GM18507 (cell line): Measurements from ENCODE around the gene VPS72.

Experiments used
- DNase-seq: peaks from one replicate; pipeline ENCODE4 v3.0.0; 2011; ENCODE audit warnings: low read depth; ENCODE audit not compliant: insufficient read length; ENCODE audit errors: extremely low spot score
- FAIRE-seq: peaks from 2 replicates; lab custom pipeline; 2011; peaks lifted over from hg19 to GRCh38; lab: Jason Lieb, UNC

Gene VPS72

DNA sequence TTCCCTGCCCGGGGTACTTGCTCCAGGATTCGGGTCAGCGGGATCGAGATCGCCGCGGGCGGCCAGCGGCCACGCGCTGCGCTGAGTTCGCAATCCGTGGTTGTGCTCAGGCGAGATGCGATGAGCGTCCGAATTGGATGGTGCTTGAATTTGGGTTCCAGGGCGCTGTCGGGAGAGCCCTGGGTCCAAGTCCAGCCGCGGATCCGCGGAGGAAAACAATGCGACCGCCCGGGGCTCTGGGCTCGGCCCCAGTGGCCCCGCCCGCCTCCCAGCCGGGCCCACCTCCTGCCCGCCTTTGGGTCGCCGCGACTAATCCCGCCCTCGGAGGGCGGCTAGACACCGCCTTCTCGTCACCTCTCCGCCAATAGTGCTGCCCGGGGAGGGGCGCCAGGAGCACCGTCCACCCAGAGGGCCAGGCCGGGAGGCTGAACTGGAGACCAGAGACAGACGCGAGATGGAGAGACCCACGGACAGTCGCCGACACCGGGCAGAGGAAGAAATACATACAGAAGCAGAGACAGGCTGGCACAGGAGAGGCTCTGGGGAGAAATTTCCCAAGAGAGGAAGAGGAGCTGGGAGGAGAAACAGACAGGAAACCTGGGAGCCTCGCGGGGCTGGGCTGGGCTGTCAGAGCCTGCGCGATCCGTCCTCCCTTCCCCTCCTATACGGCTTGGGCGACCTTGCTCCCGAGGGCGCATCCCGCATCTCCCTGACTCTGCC lies 43.4 kb downstream of the VPS72 start, which contains the start of gene SEMA6C:
TSS of gene SEMA6C (minus strand) at position 220 of the 720 bp plus-strand sequence. CDS start 4,010 bp downstream, outside the sequence.
- DNase-seq (peak; percentile 85), FAIRE-seq (peak; percentile 95)

DNA sequence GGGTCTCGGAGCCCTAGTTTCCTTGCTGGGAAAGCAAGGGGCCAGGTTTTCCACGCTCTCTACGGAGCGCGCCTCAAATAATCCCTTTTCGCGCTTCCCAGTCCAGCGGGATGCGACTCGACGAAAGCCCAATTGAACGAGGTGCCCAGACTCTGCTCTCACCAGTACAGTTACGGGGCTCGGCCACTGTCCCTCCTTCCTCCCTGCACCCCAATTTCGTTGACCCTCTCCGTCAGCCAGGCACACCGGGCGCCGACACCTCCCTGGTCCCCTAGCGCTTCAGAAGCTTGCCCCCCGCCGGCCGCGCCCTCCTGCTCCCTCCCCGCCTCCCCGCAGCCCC lies 44.0 kb downstream of the VPS72 start:
- no peak for DNase-seq
- FAIRE-seq, result no peak

DNA sequence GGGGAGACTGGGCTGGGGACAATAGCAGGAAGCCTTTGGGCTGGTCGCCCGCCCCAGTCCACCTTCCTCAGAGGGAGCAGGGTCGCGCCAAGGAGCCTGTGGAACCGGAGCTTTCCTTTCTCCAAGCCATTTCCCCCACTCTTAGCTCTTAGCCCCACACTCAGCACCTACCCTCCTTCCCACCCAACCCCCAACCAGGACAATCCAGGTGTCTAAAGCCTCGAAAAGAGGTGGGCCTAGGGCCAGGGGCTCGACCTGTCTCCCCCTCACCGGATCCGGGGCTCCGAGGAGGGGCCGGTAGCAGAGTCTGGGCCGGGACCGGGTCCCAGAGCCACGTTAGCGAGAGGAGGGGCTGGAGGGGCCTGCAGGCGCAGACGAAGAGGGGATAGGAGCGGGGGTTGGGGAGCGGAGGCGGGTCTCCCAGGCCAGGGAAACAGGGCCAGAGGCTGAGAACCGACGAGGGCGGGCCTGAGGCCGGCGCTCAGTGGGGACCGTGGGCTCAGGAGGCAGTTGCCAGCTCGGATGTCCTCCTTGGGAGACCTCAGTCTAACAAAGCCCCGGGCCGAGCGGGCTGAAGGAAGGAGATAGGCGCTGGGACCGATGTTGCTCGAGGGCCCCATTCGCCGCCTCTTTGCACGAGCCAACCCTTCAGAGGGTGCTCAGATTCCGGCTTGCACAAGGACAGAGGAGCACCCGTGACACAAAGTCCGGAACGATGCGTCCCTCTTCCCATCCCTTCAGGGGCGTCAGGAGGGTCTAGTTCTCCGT lies 44.5 kb downstream of the VPS72 start:
- FAIRE-seq (no peak), DNase-seq (no peak)

DNA sequence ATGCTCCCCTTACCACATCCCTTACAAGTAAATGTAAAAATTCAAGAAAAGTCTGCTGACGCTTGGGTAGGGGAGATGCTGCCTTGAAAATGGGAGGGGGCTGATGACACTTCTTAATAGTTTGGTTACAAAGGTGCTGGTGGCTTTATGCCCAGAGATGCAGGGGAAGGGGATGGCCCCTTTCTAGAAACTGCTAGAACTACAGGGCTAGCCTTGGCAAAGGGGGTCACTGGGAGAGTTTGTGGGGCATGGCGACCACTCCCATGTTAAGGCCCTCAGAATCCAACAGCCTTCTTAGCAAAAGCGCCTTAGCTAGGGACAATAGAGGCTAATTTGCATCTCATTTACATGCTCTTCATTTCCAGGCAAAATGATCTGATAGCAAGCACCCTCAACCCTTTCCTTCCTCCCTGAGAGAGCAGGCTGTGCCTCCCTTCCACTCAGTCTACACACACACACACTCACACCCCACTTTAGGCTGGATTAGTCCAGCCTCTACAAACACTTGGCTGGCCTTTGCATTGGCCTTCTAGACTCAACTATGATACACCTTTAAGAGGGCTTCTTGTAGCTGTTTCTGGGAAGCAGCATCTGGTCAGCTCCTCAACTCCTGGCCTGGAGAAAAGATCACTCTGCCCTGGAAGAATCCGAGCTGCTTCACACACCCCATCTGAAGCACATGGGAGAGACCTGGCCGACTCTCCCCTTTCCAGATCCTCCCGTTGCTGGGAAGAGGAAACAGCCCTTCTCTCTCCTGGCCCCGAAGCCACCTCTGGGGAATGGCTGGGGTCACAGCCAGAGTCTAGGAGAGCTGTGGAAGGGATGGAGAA lies 45.3 kb downstream of the VPS72 start:
- no peak for FAIRE-seq
- DNase-seq, result no peak

DNA sequence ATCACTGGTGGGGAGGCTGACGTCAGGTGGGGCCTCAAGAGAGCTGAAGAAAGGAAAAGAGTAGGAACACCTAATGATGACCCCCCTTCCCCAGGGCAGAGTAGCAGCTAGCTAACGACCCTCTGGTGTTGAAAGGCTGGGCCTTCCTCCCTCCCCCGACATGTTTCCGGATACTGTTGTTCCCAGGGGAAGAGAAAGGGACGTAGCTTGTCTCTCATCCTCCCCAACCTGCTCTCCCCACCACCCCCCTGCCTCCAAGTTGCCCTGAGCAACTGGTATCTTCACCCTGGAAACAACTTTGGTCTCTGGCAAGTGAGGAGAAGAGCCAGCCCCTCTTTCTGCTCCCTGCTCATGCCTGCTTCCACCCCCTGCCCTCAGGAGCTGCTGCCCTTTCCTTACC lies 46.0 kb downstream of the VPS72 start:
- no peak for FAIRE-seq

DNA sequence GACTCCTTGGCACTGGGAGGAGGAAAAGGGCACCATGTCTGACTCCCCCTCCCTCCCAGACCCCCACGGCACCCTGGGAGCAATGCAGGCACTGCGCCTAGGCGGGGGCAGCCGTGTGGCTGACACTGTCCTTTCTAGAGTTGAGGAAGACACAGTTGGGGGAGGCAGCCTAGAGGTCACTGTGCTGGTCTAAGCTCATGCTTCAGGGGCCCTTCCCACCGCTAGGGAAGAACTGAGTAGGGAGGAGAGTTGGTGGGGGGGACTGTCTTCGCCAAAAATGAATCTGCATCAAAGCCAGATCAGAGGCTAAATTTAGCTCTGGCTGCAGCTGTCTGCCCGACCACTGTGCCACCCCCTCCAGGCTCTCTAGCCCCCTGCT lies 47.0 kb downstream of the VPS72 start:
- DNase-seq, result no peak
- no peak for FAIRE-seq

More for the DNA sequence above, 46.0 kb downstream of the VPS72 start:
- no peak for DNase-seq

DNA sequence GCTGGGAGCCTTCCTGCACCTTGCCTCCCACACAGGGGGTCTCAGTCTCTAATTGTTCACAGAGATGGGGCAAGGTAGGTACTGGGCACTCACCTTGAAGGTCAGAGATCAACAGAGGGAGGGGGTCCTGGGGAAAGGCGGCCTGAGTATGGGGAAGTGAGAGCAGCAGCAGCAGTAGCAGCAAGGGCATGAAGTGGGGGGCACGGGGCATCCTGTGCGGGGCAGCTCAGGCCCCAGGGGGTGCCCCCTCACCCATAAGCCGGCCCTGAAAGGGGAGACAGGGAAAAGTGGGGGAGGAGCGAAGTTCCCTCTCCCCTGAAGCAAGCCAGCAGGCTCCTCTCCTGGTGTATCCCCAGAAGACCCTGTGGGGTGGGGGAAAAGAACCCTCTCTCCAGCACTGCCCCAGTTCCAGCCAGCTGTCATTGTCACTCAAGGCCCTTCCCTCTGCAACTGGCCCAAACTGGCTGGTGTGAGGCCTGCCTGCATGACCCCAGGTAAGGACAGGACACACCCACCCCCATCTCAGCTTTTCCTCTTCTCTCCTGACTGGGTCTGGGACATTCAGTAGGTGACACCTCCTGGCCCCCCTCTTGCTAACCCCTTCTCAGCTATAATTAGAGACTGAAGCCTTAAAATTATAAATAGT lies 47.5 kb downstream of the VPS72 start:
- no peak for FAIRE-seq

DNA sequence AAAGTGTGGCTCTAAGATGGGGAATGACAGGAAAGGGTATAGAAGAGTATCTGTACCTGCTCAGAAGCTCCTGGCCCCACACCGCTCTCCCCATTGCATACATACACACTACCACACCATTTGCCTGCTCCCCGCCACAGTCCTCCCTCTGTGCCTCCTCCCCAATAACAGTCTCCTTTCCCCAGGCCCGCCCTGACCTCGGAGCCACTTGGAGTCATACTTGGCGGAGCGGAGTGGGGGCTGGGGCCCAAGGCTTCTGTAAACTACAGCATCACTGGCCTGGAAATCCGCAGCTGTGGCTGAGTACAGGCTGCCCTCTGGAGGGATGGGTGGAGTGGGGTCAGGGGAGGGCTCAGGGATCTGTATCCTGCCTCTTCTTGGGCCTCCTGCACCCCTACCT lies 52.2 kb downstream of the VPS72 start:
- DNase-seq, result no peak
- no peak for FAIRE-seq

More for the DNA sequence above, 47.5 kb downstream of the VPS72 start:
- DNase-seq, result no peak

DNA sequence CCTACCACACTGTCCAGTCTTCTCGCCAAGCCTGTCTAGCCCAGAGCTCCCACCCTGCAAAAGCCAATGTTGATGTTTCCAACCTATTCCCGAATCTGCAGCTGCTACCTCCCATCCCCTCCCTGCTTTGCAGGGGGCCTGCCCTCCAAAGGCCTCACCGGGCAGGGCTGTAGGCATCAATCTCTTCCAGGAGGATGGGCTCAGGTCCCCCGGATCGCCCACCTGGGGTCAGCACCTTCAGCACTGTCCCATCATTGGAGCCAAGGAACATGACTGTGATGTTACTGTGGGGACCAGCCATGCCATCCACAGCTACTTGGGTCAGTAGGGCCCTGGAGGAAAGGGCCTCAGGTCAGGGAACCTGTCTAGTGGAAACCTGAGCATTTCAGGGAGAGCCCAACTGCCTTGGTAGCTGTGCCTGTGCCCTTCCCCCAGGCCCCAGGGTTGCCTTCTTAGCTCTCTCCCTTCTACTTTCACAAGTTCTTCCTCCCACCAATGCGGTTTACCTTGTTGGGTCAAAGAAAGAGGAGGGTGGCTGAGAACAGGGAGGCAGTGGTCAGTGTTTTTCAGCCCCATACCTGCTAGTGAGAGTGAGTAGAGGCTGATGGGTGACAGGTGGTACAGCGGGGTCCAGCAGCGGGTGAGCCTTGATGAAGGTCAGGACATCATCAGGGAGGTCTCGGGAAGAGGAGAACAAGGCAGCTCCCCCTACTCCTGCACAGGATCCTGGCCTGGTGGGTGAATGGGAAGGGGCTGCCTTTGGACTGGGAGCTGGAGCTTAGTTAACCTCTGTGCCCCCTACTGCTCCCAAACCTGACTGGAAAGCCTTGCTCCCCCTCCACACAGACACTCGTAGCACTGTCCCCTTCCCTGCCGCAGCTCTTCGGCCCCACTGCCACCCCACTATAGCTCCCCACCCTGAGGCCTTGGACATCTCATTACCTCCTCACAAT lies 54.3 kb downstream of the VPS72 start:
- FAIRE-seq, result peak; percentile 46
- no peak for DNase-seq

DNA sequence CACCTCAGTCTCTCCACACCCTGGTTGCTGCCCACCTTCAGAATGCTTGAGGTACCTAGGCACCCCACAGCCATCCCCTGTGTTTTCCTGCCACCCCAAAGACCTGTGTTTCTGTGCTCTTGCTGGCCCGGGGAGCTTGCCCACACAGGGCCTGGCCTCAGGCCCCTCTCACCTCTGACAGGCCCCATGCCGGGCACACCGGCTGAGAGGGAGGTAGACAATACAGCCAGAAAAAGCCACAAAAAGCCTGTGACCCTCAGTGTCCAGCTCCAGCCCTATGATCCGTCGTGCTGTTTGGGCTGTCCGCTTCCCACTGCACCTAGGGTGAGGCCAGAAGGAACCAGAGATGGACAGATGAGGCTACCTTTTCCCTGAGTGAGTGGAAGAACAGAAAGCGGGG lies 55.0 kb downstream of the VPS72 start:
- FAIRE-seq, result no peak
- DNase-seq, result no peak

DNA sequence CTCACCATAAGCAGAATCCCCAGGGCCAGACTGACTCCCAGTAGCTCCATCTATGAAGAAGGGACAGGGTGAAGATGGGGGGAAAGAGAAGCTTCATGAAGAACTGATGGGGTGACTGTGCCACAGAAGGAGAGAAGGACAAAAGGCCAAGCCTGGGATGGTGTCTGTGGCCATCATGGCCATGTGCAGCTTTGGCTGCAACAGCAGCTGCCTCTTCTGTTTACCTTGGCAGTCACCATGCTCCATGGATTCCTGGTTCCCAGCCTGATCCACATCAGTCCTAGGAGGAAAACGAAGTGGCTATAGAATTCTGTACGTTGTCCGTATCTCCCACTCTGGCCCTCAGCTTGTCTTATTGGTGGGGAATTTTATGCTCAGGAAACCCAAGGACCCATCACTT lies 55.6 kb downstream of the VPS72 start:
- no peak for FAIRE-seq
- DNase-seq, result no peak

DNA sequence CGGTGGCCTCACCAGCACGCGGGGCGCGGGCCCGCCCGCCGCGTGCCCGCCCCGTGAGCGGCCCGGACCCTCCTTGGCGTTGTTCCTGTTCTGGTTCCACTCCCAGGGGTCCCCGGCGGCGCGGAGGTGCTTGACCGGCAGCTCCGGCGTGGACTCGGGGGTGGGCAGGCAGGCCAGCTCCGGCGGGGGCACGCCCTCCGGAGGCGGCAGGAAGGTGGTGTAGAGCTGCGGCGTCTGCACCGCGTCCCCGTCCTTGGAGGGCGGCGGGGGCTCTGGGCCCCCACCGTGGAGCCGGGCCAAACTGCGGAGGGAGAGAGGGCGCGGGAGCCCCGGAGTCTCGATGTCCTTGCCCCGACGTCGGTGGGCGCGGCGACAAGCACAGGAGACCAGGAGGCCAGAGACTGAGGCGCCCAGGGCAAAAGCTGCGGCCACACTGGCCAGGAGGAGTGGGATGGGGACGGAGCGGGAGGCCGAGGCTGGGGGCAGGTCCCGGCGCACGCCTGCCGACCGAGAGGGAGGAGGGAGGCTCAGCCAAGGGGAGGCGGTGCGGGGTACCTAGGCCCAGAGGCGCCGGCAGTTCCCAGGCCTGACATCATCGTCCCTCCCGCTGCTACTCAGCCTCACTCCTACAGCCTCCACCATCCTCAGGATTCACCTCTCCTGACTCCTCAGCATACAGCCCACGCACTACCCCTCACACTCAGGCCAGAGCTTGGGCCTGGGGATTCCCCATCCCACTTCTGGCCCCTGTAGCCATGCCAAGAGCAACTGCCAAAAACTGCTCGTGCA lies 56.8 kb downstream of the VPS72 start:
- FAIRE-seq, result no peak
- DNase-seq, result no peak

DNA sequence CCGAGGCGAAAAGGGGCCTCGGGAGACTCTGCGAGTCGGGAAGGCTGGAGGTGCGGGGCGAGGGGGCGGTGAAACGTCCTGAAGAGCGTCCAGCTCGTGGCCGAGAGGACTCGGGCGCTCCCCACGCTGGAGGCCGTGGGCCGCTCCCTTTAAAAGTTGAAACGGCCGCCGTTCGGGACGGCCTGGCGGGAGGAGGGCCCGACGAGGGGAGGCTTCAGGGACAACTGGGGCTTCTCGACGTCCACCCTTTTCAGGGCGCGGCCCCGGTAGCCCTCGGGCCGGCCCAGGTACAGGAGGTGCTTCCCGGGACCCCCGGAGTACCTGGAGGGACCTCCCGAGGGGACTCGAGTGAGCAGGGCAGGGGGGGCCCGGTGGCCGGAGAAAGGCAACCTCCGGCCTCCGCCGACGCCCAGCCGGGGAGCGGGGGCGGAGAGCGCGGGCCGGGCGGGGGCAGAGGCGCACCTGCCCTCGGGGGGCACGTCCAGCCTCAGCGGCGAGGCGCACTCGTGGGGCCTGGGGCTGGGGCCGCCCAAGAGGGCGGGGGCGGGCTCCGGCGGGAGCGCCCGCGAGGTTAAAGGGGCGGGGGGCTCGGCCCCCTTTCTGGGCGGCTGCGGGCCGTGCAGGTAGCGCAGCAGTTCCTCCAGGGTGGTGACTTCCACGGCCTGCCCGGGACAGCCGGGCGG lies 57.5 kb downstream of the VPS72 start:
- FAIRE-seq (no peak), DNase-seq (no peak)

DNA sequence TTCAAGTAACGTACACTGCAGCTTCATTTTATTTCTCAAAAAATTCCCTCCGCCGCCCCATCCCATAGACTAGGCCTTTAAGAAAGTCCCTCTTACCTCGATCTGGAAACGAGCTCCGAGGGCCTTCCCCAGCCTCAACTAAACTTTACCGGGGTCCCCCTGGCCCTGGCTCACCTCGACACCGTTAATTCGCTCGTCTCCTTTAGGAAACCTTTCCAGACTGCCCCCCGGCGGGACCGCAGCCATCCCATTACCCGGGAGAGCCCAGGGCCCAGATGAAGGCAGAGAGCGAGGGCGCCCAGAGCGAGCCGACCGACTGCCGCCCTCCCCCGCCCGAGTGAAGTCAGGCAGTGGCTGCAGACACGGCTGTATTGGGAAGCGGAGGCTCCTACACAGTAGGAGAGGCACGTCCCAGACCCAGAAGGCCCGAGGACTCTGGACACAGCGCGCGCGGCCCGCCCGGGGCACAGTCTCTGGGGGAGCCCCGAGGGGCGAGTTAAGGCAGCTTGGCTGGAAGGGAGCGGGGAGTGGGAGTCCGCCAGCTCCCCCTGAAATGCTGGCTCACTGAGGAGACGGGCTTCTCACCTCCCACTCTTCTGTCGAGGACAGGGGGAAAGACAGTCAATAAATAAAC lies 58.2 kb downstream of the VPS72 start:
- FAIRE-seq (no peak), DNase-seq (no peak)

DNA sequence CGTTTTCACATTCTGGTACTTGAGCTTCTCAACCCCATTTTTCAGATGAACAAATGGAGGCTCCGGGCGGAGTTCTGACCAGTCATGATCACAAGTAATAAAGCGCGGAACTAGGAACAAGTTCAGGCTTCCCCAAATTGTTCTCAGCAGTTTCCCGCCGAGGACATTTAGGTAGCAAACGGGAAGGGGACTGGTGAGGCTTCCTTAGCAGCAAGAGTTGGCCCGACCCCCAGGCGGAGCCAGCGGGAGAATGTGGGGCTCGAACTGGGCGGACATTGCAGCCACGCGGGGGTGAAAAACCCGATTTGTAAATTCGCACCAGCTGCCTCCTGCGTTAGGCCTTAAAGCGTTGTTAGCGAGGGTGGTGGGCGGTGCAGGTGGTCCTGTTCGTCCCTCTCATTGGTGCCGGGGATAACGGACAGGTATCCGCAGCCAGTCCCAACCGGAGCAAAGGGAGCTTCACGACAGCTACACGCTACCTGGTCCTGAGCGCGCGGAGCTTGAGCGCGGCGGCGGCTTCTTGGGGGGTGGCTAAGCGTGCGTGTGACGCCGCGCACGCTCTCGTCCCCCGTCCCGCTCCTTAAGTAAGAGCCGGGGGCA lies 58.9 kb downstream of the VPS72 start:
- peak; percentile 58 for DNase-seq
- peak; percentile 60 for FAIRE-seq

DNA sequence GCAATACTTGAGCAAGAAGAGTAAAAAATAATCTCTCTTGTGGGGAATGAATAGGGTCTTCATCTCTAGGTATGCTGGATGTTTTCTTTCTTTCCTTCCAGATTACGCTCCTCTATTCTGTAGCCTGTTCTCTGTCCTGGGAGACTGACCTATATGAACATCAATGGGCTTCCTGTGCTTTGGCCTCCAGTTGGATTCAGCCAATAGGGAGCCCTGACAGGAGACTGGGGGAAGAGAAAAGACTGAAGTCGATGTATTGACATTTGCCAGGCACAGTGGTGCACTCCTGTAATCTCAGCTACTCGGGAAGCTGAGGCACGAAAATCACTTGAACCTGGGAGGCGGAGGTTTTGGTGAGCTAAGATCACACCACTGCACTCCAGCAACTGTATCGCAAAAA lies 61.2 kb downstream of the VPS72 start:
- DNase-seq (no peak), FAIRE-seq (no peak)
